T-helper 17 cell (primary cell): ENCODE measurements around the gene HSD17B4. TPM values are rescaled to one million over a fixed set of nuclear protein-coding genes. Genes with fewer than 3 reads are reported as not detected.
A peak's percentile ranks its signal among the peaks of the same experiment; 100 is the strongest.
"Not testable (repeated sequence)": the region's sequence is repeated elsewhere in the genome, so short reads cannot be mapped to it uniquely, and the experiment has no call there.

Experiments used
- ATAC-seq: fragments of 150-1000 bp; cut with Tn5 transposase; 2 replicates; pipeline ENCODE4 v1.10.0; 2021; ENCODE audit warnings: mild to moderate bottlenecking, moderate library complexity
- DNase-seq, 3 donors: peaks; one replicate each; pipeline versions ENCODE4 v3.0.0 to v3.0.0-alpha.2; 2020 to 2021
- H3K9me3 ChIP-seq: one replicate; pipeline ENCODE4 v1.7.0; 2013; ENCODE audit warnings: low read length, mild to moderate bottlenecking; ENCODE audit not compliant: control insufficient read depth, poor library complexity, severe bottlenecking
- H3K27ac Mint-ChIP-seq: one replicate; pipeline ENCODE4 v1.8.0; 2022; ENCODE audit warnings: mild to moderate bottlenecking, moderate library complexity, mixed read lengths
- H3K27me3 Mint-ChIP-seq: one replicate; pipeline ENCODE4 v1.8.0; 2022; ENCODE audit warnings: mixed read lengths
- H3K36me3 Mint-ChIP-seq: one replicate; pipeline ENCODE4 v1.8.0; 2022; ENCODE audit warnings: low read depth, mixed read lengths
- H3K4me1 Mint-ChIP-seq: one replicate; pipeline ENCODE4 v1.8.0; 2022; ENCODE audit warnings: mild to moderate bottlenecking, mixed read lengths
- H3K4me3 Mint-ChIP-seq: one replicate; pipeline ENCODE4 v1.8.0; 2022; ENCODE audit warnings: mild to moderate bottlenecking, moderate library complexity, mixed read lengths
- total RNA-seq, 4 donors: library from RNA in 2 of 4; stranded (reverse) in 2 of 4; gene quantifications; one replicate each; pipeline ENCODE4 v1.2.3 and lab custom pipeline; 2022 to 2026

Gene HSD17B4
- total RNA-seq: 10 to 100 TPM; 26.3 to 38.6 TPM
- 37.4 to 77.3 reads per million in 2 donors for total RNA-seq (lab: John Stamatoyannopoulos, UW)

GRCh38 chr5:119452373-119453039 is at the start of gene HSD17B4:
Gene HSD17B4, plus strand, starts transcription at chr5:119452497. Its CDS starts 79 bp downstream, at chr5:119452576.
- ATAC-seq: peak; percentile 94
- H3K9me3 ChIP-seq: no peaks in the 10 kb centered on the region
- Mint-ChIP-seq H3K36me3 (no peaks in the 10 kb centered on the region), H3K4me3 (peak within 1 kb of the TSS; percentile 93), H3K27me3 (peaks cover 15% of the 10 kb centered on the region), H3K4me1 (peaks cover 12% of the 10 kb centered on the region), H3K27ac (peak within 1 kb of the TSS; percentile 85)
- peak; percentile 55 to 63 (median 56) for DNase-seq

GRCh38 chr5:119402555-119402954 is 49.7 kb upstream of the HSD17B4 start:
- peaks cover 10% of the 10 kb centered on the region for H3K4me1 Mint-ChIP-seq
- DNase-seq: no peak
- no peaks in the 10 kb centered on the region for H3K27me3 Mint-ChIP-seq
- H3K9me3 ChIP-seq: no peaks in the 10 kb centered on the region
- ATAC-seq: no peak
- H3K36me3 Mint-ChIP-seq: no peaks in the 10 kb centered on the region
- H3K27ac Mint-ChIP-seq: no peak overlapping the region
- H3K4me3 Mint-ChIP-seq: no peak overlapping the region

- DNase-seq: no peak
- H3K4me1 Mint-ChIP-seq: peaks cover 8% of the 10 kb centered on the region
- no peaks in the 10 kb centered on the region for H3K36me3 Mint-ChIP-seq
- H3K27me3 Mint-ChIP-seq: no peaks in the 10 kb centered on the region
- no peak overlapping the region for H3K27ac Mint-ChIP-seq
- ATAC-seq: no peak
- no peak overlapping the region for H3K4me3 Mint-ChIP-seq
- no peaks in the 10 kb centered on the region for H3K9me3 ChIP-seq
Measured at GRCh38 chr5:119404033-119404432, 48.3 kb upstream of the HSD17B4 start.

GRCh38 chr5:119405419-119405818 is 46.9 kb upstream of the HSD17B4 start:
- H3K4me1 Mint-ChIP-seq: peaks cover 10% of the 10 kb centered on the region
- DNase-seq: no peak
- no peaks in the 10 kb centered on the region for H3K9me3 ChIP-seq
- H3K36me3 Mint-ChIP-seq: no peaks in the 10 kb centered on the region
- no peak for ATAC-seq
- no peak overlapping the region for H3K27ac Mint-ChIP-seq
- H3K4me3 Mint-ChIP-seq: no peak overlapping the region
- no peaks in the 10 kb centered on the region for H3K27me3 Mint-ChIP-seq

- Mint-ChIP-seq H3K4me3 (no peak overlapping the region), H3K4me1 (peaks cover 11% of the 10 kb centered on the region), H3K27ac (no peak overlapping the region), H3K36me3 (no peaks in the 10 kb centered on the region), H3K27me3 (no peaks in the 10 kb centered on the region)
- no peak for DNase-seq
- no peak for ATAC-seq
- no peaks in the 10 kb centered on the region for H3K9me3 ChIP-seq
Measured at GRCh38 chr5:119406551-119407110, 45.7 kb upstream of the HSD17B4 start.

GRCh38 chr5:119409235-119409815 is 43.0 kb upstream of the HSD17B4 start:
- no peak for ATAC-seq

GRCh38 chr5:119410448-119411159 is 41.7 kb upstream of the HSD17B4 start:
- H3K9me3 ChIP-seq: no peaks in the 10 kb centered on the region
- H3K27me3 Mint-ChIP-seq: no peaks in the 10 kb centered on the region
- H3K27ac Mint-ChIP-seq: no peak overlapping the region
- ATAC-seq (no peak), DNase-seq (no peak)
- peaks cover 4% of the 10 kb centered on the region for H3K36me3 Mint-ChIP-seq
- H3K4me3 Mint-ChIP-seq: no peak overlapping the region
- peaks cover 17% of the 10 kb centered on the region for H3K4me1 Mint-ChIP-seq

More at GRCh38 chr5:119409235-119409815, 43.0 kb upstream of the HSD17B4 start:
- Mint-ChIP-seq H3K36me3 (no peaks in the 10 kb centered on the region), H3K27ac (no peak overlapping the region), H3K4me1 (peaks cover 15% of the 10 kb centered on the region), H3K27me3 (no peaks in the 10 kb centered on the region), H3K4me3 (no peak overlapping the region)
- H3K9me3 ChIP-seq: no peaks in the 10 kb centered on the region
- no peak for DNase-seq

- ATAC-seq (peak; percentile 89), DNase-seq (peak in 2 of 3 donors; percentile 23 to 36)
- H3K9me3 ChIP-seq: no peaks in the 10 kb centered on the region
- peak overlapping the region; percentile 84 for H3K27ac Mint-ChIP-seq
- peaks cover 15% of the 10 kb centered on the region for H3K4me1 Mint-ChIP-seq
- H3K4me3 Mint-ChIP-seq: peak overlapping the region; percentile 90
- peaks cover 4% of the 10 kb centered on the region for H3K36me3 Mint-ChIP-seq
- H3K27me3 Mint-ChIP-seq: no peaks in the 10 kb centered on the region
Measured at GRCh38 chr5:119411361-119412278, 40.7 kb upstream of the HSD17B4 start.

- Mint-ChIP-seq H3K4me3 (peak overlapping the region; percentile 90), H3K36me3 (peaks cover 4% of the 10 kb centered on the region)
Measured at GRCh38 chr5:119412279-119413227, 39.7 kb upstream of the HSD17B4 start.

GRCh38 chr5:119414124-119414734 is 38.1 kb upstream of the HSD17B4 start:
- not testable (repeated sequence) for H3K4me3 Mint-ChIP-seq, DNase-seq, H3K36me3 Mint-ChIP-seq, H3K27ac Mint-ChIP-seq, H3K9me3 ChIP-seq, H3K27me3 Mint-ChIP-seq
- ATAC-seq: peak; percentile 48
- H3K4me1 Mint-ChIP-seq: peaks cover 21% of the 10 kb centered on the region

More at GRCh38 chr5:119412279-119413227, 39.7 kb upstream of the HSD17B4 start:
- Mint-ChIP-seq H3K4me1 (peaks cover 17% of the 10 kb centered on the region), H3K27me3 (peaks cover 5% of the 10 kb centered on the region), H3K27ac (peak overlapping the region; percentile 84)
- no peaks in the 10 kb centered on the region for H3K9me3 ChIP-seq
- ATAC-seq (no peak), DNase-seq (no peak)

- ATAC-seq: no peak
- peak overlapping the region; percentile 7 for H3K4me3 Mint-ChIP-seq
- H3K27me3 Mint-ChIP-seq: peaks cover 21% of the 10 kb centered on the region
- DNase-seq: no peak
- no peaks in the 10 kb centered on the region for H3K9me3 ChIP-seq
- peaks cover 11% of the 10 kb centered on the region for H3K4me1 Mint-ChIP-seq
- peaks cover 6% of the 10 kb centered on the region for H3K36me3 Mint-ChIP-seq
- no peak overlapping the region for H3K27ac Mint-ChIP-seq
Measured at GRCh38 chr5:119417891-119418605, 34.2 kb upstream of the HSD17B4 start.
